HG03469 (cell line): ENCODE measurements around the gene RAP1A.
"Not testable (repeated sequence)": the region's sequence is repeated elsewhere in the genome, so short reads cannot be mapped to it uniquely, and the experiment has no call there.

Experiments
- ATAC-seq: cut with Tn5 transposase; IDR thresholded peaks from one replicate; pipeline ENCODE4 v1.9.1; 2021; ENCODE audit warnings: mild to moderate bottlenecking, moderate library complexity, moderate number of reproducible peaks; ENCODE audit not compliant: unreplicated experiment

Gene RAP1A

DNA sequence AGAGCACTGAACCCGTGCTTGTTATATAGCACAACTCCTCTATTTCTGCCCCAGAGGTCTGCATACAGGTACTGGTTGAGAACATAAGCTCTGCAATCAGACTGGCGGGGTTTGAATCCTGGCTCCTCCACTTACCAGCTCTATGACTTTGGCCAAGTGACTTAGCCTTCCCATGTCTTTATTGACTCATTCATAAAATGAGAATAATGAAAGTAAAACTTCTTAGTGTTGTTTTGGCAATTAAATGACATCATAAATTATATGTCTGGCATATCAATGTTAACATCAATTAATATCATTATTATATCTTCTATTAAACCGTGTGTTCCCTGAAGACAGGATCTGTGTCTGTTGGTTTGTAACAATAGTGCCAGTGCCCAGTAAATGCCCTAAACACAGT is 115.3 kb downstream of the RAP1A start:
- ATAC-seq, result no peak

DNA sequence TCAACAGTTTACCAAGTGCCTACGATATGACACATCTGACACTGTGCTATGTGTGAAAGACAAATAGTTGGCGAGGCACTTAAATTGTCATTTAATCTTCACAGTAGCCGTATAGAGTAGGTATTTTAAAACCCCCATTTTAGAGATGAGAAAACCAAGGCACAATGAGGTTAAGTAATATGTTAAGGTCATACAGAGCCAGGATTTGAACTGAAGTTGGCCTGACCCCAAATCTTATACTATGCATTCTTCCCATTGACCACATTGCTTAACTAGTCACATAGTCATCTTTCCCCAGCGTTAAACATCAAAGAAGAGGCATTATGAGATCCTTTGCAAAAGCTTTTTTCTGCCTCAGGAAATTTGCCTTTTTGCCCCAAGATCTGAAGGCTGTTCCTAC is 115.7 kb downstream of the RAP1A start:
- no peak for ATAC-seq

GRCh38 chr1:111735858-111736544 is 116.4 kb downstream of the RAP1A start:
- no peak for ATAC-seq

- no peak for ATAC-seq
These were observed 117.1 kb downstream of the RAP1A start for GRCh38 chr1:111736548-111737215.

GRCh38 chr1:111737216-111738132 is 117.9 kb downstream of the RAP1A start:
- ATAC-seq, result no peak

GRCh38 chr1:111738133-111738435 is 118.5 kb downstream of the RAP1A start:
- no peak for ATAC-seq

- ATAC-seq, result peak; percentile 32
These were observed 119.0 kb downstream of the RAP1A start for GRCh38 chr1:111738436-111739193.

DNA sequence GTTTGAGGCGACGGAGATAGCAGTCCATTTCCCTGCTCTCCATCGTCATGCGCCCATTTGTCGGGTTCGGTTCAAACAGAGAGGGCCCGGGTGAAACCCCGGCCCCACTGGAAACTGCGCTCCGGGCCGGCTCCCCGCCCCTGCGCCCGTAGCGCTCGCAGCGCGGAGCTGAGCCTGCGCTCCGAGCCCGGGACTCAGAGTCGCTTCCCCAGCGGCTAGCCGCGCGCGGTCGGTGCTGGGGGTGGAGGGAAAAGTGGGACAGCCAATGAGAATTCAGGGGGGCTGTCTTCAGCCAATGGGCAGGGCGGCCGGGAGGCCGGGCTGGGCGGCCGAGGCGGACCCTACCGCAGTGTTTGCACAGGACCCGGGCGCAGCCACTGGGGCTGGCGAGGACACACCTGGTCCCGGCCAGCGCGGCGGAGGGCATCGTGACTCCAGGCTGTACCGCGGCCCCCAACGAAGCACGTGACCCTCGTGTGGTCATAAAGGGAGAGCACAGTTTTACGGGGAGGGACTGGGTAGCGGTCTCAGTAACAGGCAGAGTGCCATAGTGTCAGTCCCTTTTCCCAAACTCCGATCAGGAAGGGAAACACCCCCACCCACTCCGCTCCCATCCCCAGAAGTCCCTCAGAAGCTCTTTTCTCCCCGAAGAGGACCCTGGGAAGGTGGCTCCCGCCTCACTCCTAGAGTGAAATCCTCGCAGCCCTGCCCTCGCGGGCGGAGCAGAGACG is 119.8 kb downstream of the RAP1A start, which contains the start of gene INKA2:
TSS of gene INKA2 (minus strand) at position 202 of the 731 bp plus-strand sequence. CDS start at position 49, 153 bp downstream.
- peak; percentile 65 for ATAC-seq

GRCh38 chr1:111739925-111740765 is 120.6 kb downstream of the RAP1A start:
- ATAC-seq, result no peak

DNA sequence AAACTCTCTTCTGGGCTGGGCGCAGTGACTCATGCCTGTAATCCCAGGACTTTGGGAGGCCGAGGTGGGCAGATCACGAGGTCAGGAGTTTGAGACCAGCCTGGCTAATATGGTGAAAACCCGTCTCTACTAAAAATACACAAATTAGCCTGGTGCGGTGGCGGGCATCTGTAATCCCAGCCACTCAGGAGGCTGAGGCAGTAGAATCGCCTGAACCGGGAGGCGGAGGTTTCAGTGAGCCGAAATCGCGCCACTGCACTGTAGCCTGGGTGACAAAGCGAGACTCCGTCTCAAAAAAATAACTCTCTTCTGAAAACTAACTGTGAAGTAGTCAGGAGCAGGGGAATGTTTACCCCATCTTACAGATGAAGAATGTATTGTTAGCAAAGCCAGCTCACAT is 122.7 kb downstream of the RAP1A start:
- not testable (repeated sequence) for ATAC-seq

GRCh38 chr1:111742938-111743549 is 123.5 kb downstream of the RAP1A start:
- no peak for ATAC-seq

- no peak for ATAC-seq
These were observed 124.1 kb downstream of the RAP1A start for GRCh38 chr1:111743679-111744101.

- ATAC-seq, result no peak
These were observed 126.4 kb downstream of the RAP1A start for GRCh38 chr1:111745675-111746613.

GRCh38 chr1:111746614-111746999 is 127.0 kb downstream of the RAP1A start:
- ATAC-seq, result no peak

DNA sequence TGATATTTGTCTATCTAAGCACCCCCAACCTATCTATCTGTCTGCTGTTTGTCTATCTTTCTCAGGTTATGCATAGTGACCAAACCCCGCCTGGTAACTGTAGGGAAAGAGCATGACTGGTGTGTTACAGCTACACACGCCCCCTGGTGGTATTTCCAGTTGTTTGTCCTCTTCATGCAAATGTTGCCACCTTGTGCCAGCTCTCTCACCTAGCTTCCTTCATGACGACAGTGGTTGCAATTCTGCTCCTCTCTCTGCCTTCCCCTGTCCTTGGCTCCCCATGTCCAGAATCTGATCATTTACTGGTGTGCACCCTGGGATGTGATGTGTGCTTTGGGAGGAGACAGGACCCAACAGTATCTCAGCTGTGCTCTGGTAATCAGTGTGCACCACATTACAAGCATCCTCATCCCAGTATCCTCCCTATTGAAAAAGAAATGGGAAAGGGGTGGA is 127.7 kb downstream of the RAP1A start:
- ATAC-seq, result no peak

- no peak for ATAC-seq
These were observed 128.4 kb downstream of the RAP1A start for GRCh38 chr1:111747947-111748346.

DNA sequence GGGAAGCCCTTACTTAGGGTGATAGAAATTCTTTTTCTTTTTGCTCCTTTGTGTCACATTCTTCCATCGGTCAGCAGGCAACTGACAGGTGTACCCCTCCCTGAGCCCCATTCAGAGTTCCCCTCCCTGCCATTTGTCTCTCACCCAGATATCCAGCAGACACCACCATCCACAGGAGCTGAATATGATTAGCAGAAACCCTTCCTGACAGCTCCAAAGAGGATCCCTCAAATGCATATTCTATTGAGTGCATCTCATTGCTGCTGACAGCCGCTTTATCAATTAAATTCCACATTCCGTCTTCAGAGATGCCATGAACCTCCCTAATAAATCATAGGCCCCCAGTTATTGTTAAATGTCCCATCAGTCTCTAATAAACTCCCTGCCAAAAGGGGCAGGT is 130.0 kb downstream of the RAP1A start:
- no peak for ATAC-seq

DNA sequence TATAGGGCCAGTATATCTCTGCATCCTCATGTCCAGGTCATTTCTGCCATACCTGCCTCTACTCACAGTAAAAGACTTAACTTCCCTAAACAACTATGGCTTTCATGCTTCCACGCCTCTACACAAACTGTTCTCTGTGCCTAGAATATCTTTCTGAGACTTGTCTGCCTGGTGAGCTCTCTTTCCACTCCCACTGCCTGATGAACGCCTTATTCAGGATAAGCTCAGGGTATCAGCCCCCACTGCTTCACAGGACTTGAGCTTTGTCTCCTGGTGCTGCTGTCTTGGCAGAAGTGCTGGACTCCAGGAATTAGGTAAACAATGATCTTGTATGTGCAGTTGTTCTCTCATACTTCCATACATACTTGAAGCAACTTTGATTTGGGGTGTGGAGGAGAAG is 131.3 kb downstream of the RAP1A start:
- ATAC-seq, result no peak
